GM18508 (cell line): ENCODE data around the gene EVC.
"Not testable (repeated sequence)": the region's sequence is repeated elsewhere in the genome, so short reads cannot be mapped to it uniquely, and the experiment has no call there.

Experiments
- ATAC-seq: cut with Tn5 transposase; IDR thresholded peaks from one replicate; pipeline ENCODE4 v1.9.1; 2021; ENCODE audit warnings: moderate number of reproducible peaks; ENCODE audit not compliant: insufficient read depth, unreplicated experiment

The EVC gene

GRCh38 chr4:5707778-5708448 lies 3.1 kb upstream of the EVC start:
- no peak for ATAC-seq

DNA sequence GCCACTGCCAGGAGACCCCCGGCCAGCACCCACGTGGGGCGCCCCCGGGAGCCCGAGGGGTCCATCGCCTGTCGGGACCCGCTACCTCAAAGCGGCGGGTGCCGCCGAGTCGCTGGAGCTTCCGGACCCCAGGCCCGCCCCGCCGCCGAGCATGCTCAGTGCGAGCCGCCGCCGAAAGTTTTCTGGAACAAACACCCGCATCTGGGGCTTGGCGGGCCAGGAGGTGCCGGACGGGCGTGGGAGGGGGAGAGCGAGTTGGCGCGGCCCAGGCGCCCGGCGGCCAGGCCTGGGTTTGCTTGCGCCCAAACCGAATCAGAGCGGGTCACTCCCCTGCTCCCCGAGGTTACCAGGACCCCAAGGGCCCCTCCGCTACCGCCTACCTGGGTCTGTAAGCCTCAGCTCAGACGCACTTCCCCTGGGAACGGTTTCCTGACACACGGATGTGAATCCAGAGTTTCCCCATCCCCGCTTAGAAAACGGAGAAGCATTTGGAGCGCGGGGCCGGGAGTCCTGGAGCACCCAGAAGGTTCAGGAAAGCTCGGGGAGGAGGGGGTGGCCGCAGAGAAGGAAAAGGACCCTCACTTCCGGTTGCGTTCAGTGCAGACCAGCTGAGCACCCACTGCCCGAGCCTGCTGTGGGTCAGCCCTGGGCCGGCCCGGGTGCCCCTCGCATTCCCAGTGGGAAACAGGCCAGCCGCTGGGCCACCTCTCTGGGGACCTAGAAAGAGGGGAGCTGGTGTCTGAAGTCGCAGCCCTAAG lies 2.4 kb upstream of the EVC start, which contains the start of gene EVC2:
Gene EVC2 (minus strand): TSS at position 111 of the 758 bp plus-strand sequence. CDS start 46 bp downstream, at position 65.
- ATAC-seq: no peak

DNA sequence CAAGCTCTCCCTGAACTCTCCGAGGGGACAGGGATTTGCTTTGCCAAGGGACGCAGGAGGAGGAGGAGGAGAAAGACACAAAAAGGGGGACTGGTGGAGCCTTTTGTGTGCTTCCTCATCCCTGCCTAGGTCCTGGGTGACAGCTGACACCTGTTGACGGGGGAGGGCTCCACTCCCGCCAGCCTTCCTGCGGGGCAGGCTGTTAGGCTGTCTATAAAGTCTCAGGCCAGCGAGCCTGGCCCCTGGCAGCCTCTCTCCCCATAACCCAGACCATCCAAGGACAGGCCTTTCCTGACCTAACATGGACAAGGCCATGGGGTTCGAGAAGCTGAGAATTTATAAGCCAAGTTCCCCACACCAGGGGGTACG lies 1.8 kb upstream of the EVC start:
- no peak for ATAC-seq

DNA sequence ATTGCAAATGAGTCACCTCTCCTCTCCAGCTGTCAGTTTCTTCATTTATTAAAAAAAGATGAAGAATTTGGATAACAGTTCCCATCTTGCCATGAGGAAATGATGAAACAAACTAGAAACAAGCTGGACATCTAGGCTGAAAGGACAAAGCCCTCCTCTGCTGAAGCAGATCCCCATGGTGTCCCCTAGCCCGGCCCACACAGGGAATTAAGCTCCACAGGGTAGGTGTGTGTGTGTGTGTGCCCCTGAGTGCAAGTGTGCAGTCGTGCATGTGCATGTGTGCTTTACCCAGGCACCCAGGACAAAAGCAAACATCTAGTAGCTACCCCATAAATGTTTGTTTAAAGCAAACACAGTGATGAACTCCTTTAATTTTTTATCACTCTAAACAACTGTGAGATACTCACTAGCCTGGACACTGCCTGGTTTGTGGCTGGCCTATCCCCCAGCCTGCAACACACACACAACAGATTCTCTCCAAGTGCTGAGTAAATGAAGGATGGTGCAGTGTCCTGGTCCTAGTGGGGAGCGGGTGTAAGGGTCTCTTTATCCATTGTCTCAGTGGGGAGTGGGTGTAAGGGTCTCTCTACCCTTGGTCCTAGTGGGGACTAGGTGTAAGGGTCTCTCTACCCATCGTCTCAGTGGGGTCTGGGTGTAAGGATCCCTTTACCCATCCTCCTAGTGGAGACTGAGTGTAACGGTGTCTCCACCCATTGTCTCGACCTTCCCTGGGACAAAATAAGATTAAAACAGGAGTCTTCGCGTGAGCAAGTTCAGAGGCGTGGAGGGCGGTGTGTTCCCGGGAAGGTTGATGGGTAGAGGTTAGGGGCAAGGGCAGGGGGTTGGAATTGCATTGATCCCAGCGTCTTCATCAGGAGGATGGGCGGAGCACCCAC lies 688 bp upstream of the EVC start:
- no peak for ATAC-seq

GRCh38 chr4:5711479-5712184 lies 631 bp downstream of the EVC start:
- no peak for ATAC-seq

DNA sequence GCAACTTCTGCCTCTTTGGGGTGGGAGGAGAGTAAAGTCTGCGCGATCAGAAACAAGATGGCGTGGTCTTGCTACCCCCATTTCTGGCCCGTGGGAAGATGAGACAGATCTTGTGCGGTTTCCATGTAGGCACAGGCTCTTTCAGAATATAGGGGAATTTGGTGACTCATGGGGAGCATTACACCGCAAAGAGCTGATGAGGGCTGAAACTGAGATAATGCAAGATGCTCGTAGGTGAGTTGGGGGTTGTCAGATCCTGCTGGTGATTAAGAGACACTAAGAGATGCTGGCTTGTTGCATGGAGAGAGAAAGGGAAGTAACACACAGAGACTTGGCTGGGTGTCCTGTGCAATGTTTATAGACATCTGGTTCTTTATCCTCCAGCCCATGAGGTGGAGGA lies 1.5 kb downstream of the EVC start:
- ATAC-seq: no peak

DNA sequence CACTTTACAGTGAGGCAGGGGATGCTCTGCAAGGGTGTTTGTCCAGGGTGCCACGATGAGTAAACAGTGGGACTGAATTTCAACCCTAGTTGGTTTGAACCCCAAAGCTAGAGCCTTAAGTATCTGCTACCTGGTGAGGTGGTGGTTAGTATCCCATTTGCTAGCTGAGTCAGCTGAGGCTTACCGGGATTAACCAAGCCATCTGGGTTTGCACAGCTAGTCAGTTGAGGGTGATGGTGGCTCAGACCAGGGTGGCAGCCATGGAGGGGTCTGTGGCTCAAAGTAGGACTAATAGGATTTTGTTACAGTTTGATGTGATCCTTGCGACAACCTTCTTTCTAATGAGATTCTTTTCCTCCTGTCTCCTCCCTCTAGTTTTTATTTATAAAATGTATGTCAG lies 1.9 kb downstream of the EVC start:
- no peak for ATAC-seq

DNA sequence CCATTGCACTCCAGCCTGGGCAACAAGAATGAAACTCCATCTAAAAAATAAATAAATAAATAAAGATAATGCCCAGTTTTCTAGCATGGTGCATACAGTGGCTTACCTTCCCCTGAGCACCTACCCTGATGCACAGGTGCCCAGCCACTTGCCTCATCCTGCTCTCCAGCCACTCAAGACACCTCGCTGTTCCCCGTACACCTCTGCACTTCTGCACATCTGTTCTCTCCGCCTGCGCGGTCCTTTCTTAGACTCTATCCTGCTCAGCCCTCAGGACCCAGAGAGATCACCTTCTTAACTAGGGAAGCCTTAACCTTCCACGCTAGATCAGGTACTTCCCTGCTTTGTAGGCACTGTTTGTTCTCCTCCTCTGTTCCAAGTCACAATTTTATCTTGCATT lies 2.9 kb downstream of the EVC start:
- no peak for ATAC-seq

DNA sequence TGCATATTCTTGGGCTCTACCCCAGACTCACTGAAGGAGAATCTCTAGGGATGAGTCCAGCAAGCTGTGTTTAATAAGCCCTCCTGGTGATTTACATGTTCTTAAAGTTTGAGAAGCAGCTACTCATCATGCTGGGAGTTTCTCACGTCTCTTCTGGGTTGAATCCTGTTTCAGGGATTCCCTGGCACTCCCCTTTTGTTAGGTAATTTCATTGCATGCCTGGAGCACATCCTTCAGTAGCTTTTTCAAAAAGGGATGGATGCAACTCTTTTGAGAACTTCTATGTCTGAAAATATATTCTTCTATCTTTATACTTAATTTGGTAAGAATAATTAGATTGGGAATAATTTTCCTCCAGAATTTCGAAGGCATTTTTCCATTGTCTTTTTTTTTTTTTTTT lies 4.4 kb downstream of the EVC start:
- no peak for ATAC-seq

DNA sequence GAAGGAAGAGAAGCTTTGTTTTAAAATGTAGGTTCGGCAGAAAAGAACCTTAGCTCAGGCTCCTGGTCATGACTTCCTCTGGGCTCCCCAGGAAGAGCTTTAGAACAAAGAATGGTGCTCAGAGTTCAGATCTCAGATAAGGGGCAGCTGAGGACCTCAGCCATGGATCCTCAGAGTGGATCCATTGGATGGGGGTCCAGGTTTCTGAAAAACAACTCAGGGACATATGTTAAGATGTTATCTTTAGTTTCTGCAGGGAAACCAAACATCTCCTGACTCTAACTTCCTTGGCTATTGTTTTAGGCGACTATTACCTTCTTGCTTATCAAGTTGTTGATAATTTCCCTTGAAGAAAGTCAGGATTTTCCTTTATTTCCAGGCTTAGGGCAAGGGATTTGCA lies 5.4 kb downstream of the EVC start:
- ATAC-seq: no peak

GRCh38 chr4:5717449-5718158 lies 6.6 kb downstream of the EVC start:
- ATAC-seq: no peak

DNA sequence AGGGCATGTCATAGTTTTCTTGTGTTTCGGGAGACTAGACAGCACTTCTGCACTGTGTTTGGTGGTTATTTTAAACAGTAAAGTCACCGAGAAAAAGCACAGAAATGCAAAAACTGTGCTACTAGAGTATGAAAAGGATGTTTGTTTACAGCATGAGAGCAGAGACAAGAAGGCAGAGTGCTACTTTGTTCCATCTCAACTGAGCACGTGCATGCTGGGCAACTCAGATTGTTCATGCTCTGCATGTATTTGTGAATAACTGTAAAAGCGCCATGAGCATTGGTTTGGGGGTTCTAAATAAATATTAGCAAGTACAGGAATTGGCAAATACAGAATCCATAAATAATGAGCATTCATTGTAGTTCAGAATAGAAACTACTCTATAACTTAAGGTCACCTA lies 7.4 kb downstream of the EVC start:
- no peak for ATAC-seq

DNA sequence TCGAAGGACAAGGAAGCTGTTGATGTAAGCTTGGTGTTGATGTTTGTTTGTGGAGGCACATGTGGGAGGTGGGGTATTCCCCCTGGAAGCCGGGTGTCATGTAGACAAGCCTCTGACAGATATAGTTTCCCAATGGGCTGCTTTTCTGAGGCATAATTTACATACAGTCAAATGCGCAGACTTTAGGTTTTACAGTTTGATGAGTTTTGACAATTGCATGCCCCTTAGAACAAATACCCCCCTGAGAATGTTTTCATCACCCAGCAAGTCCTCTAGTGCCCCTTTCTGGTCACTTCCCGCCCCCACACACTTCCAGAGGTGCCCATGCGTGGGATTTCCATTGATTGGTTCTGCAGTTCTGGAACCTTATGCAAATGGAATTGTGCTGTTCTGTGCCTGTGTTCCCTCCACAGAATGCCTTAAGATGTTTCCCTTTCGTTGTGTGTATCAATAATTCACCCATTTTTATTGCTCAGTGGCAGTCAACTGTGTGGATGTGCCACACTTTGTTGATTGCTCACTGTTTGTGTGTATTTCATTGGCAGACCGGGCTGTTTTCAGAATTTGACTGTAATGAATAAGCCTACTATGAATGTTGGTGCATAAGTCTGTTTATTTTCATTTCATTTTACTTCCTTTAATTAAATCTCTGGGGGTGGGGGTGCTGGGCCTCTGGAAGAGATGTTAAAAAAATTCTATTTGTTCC lies 8.5 kb downstream of the EVC start:
- no peak for ATAC-seq

DNA sequence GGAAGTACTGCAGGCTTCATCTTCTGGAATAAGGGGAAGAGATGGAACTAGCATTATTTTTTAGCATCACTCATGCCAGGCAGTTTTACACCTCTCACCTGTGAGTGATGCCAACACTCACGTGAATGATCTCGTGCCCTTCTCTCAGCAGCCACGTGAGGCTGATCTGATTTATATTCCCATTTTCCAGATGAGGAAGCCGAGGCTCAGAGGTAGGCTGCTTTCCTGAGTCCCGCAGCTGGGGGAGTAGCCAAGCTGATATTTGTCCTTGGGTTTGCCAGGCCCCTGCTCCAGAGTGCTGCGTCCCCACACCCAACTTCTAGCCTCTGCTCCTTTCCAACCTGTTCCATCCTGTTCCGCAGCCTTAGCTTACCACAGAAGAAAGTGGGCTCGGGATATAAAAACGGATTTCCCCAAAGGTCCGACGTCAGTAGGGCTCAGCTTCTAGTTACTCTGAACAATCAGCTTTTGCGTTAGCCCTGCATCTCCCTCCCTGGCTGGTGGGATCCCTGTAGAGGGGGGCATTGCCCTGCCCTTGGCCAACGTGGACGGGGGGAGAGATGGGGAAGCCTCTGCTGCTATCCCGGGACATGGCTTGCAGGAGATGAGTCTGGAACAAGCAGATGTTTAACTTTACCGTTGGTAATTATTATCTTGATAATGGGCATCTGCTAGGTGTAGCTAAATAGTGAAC lies 9.3 kb downstream of the EVC start:
- no peak for ATAC-seq

GRCh38 chr4:5720980-5721379 lies 10.0 kb downstream of the EVC start:
- ATAC-seq: no peak

- no peak for ATAC-seq
These were observed 10.9 kb downstream of the EVC start for GRCh38 chr4:5721923-5722322.

- ATAC-seq: no peak
These were observed 11.3 kb downstream of the EVC start for GRCh38 chr4:5722328-5722727.

DNA sequence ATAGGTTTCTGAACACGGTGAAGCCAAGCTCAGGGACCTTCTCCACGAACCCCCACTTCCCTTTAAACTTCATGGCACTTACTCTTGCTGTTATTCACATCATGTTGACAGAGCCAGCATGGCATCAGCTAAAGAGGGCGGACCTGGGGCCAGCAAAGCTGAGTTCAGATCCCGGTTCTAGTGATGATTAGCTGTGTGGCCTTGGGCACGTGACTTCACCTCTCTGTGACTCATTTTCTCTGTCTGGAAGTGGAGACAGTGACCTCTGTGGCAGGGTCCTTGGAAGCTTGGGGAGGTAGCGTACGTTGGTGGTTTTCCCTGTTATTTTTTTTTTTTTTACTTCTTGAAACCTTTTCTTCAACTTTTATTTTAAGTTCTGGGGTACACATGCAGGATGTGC lies 13.4 kb downstream of the EVC start:
- ATAC-seq: no peak

DNA sequence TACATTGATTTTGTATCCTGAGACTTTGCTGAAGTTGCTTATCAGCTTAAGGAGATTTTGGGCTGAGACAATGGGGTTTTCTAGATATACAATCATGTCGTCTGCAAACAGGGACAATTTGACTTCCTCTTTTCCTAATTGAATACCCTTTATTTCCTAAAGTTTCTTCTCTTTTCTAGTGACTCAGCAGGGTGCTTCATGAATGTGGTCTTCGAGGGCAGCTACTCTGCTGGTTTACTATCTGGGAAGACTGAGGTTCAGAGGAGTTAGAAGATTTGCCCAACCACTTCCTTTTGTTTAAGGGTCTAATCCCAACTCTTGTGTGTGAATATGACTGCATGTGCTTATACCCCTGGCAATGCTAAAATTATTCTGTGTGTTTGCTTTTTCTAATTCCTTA lies 17.4 kb downstream of the EVC start:
- ATAC-seq: not testable (repeated sequence)
